ENCODE measurements around the gene OXNAD1. TPM values are rescaled to one million over a fixed set of nuclear protein-coding genes. Genes with fewer than 3 reads are reported as not detected.
A peak's percentile ranks its signal among the peaks of the same experiment; 100 is the strongest.

OXNAD1 gene
- total and polyA plus RNA-seq, 2 of the 13 experiments (the other 11 are each of a cell fraction or from before 2014, with no cell fraction given): 9.9 to 18.8 TPM

- TF ChIP-seq, protein P1, sequence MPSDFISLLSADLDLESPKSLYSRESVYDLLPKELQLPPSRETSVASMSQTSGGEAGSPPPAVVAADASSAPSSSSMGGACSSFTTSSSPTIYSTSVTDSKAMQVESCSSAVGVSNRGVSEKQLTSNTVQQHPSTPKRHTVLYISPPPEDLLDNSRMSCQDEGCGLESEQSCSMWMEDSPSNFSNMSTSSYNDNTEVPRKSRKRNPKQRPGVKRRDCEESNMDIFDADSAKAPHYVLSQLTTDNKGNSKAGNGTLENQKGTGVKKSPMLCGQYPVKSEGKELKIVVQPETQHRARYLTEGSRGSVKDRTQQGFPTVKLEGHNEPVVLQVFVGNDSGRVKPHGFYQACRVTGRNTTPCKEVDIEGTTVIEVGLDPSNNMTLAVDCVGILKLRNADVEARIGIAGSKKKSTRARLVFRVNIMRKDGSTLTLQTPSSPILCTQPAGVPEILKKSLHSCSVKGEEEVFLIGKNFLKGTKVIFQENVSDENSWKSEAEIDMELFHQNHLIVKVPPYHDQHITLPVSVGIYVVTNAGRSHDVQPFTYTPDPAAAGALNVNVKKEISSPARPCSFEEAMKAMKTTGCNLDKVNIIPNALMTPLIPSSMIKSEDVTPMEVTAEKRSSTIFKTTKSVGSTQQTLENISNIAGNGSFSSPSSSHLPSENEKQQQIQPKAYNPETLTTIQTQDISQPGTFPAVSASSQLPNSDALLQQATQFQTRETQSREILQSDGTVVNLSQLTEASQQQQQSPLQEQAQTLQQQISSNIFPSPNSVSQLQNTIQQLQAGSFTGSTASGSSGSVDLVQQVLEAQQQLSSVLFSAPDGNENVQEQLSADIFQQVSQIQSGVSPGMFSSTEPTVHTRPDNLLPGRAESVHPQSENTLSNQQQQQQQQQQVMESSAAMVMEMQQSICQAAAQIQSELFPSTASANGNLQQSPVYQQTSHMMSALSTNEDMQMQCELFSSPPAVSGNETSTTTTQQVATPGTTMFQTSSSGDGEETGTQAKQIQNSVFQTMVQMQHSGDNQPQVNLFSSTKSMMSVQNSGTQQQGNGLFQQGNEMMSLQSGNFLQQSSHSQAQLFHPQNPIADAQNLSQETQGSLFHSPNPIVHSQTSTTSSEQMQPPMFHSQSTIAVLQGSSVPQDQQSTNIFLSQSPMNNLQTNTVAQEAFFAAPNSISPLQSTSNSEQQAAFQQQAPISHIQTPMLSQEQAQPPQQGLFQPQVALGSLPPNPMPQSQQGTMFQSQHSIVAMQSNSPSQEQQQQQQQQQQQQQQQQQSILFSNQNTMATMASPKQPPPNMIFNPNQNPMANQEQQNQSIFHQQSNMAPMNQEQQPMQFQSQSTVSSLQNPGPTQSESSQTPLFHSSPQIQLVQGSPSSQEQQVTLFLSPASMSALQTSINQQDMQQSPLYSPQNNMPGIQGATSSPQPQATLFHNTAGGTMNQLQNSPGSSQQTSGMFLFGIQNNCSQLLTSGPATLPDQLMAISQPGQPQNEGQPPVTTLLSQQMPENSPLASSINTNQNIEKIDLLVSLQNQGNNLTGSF (CRISPR knock-in tag; IDR thresholded peaks at IDR 0.05): no peak
- peak; percentile 69; the same call in 1 of the 2 replicates for TF ChIP-seq SALL1 (CRISPR knock-in tag; IDR thresholded peaks at IDR 0.05)
- TF ChIP-seq, protein P2, sequence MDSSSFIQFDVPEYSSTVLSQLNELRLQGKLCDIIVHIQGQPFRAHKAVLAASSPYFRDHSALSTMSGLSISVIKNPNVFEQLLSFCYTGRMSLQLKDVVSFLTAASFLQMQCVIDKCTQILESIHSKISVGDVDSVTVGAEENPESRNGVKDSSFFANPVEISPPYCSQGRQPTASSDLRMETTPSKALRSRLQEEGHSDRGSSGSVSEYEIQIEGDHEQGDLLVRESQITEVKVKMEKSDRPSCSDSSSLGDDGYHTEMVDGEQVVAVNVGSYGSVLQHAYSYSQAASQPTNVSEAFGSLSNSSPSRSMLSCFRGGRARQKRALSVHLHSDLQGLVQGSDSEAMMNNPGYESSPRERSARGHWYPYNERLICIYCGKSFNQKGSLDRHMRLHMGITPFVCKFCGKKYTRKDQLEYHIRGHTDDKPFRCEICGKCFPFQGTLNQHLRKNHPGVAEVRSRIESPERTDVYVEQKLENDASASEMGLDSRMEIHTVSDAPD (CRISPR knock-in tag; IDR thresholded peaks at IDR 0.05): no peak
- TF ChIP-seq ELF3 (CRISPR knock-in tag; IDR thresholded peaks at IDR 0.05): peak; percentile 75
- TF ChIP-seq SNAPC4 (CRISPR knock-in tag; IDR thresholded peaks at IDR 0.05): 0 out of 2 replicates have a peak, but pooled peaks have one; percentile 44
- peak; percentile 47 for TF ChIP-seq ZNF777 (CRISPR knock-in tag; IDR thresholded peaks at IDR 0.05)
- TF ChIP-seq ZNF816 (CRISPR knock-in tag; IDR thresholded peaks at IDR 0.05; ENCODE audit: borderline replicate concordance): no peak
- peak; percentile 47; the same call in 1 of the 2 replicates for TF ChIP-seq ZBTB21 (CRISPR knock-in tag; IDR thresholded peaks at IDR 0.05)
- TF ChIP-seq SMAD1 (CRISPR knock-in tag; IDR thresholded peaks at IDR 0.05; ENCODE audit: borderline replicate concordance, low read depth): peak; percentile 88
- TF ChIP-seq, protein P3, sequence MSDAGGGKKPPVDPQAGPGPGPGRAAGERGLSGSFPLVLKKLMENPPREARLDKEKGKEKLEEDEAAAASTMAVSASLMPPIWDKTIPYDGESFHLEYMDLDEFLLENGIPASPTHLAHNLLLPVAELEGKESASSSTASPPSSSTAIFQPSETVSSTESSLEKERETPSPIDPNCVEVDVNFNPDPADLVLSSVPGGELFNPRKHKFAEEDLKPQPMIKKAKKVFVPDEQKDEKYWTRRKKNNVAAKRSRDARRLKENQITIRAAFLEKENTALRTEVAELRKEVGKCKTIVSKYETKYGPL (CRISPR knock-in tag; IDR thresholded peaks at IDR 0.05): no peak
- TF ChIP-seq, protein P4, sequence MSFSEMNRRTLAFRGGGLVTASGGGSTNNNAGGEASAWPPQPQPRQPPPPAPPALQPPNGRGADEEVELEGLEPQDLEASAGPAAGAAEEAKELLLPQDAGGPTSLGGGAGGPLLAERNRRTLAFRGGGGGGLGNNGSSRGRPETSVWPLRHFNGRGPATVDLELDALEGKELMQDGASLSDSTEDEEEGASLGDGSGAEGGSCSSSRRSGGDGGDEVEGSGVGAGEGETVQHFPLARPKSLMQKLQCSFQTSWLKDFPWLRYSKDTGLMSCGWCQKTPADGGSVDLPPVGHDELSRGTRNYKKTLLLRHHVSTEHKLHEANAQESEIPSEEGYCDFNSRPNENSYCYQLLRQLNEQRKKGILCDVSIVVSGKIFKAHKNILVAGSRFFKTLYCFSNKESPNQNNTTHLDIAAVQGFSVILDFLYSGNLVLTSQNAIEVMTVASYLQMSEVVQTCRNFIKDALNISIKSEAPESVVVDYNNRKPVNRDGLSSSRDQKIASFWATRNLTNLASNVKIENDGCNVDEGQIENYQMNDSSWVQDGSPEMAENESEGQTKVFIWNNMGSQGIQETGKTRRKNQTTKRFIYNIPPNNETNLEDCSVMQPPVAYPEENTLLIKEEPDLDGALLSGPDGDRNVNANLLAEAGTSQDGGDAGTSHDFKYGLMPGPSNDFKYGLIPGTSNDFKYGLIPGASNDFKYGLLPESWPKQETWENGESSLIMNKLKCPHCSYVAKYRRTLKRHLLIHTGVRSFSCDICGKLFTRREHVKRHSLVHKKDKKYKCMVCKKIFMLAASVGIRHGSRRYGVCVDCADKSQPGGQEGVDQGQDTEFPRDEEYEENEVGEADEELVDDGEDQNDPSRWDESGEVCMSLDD (CRISPR knock-in tag; IDR thresholded peaks at IDR 0.05; ENCODE audit: borderline replicate concordance): no peak
- TF ChIP-seq THAP11 (CRISPR knock-in tag; IDR thresholded peaks at IDR 0.05): peak; percentile 96
- peak; percentile 18; the same call in 1 of the 2 replicates for TF ChIP-seq ZNF547 (CRISPR knock-in tag; IDR thresholded peaks at IDR 0.05)
Observed at GRCh38 chr3:16264708-16265454, at the start of gene OXNAD1, which contains the start of gene DPH3 (continued).

Data from HepG2 (cell line).